Bronchus fibroblast of lung (primary cell): ENCODE data around the gene NDC1. TPM values are rescaled to one million over a fixed set of nuclear protein-coding genes. Genes with fewer than 3 reads are reported as not detected.

ENCODE experiments used
- total RNA-seq: library from RNA; depleted of rRNA; stranded (reverse); fragments of >200 nt; gene quantifications from 2 replicates; pipeline ENCODE4 v1.2.3, GENCODE V29; 2015

The NDC1 gene
- total RNA-seq: 32.3 and 35.3 TPM in 2 replicates

GRCh38 chr1:53837924-53838653 is at the start of gene NDC1:
Gene NDC1 (minus strand): TSS chr1:53838296. CDS start chr1:53838261, 35 bp downstream.

GRCh38 chr1:53739109-53739681 is 98.9 kb downstream of the NDC1 start, which contains the start of gene GLIS1:
Gene GLIS1 (minus strand): TSS chr1:53739164. CDS start chr1:53738064, 1,100 bp downstream.

Other genes starting within 250 kb of the NDC1 start
- 3.4 and 3.9 TPM in 2 replicates for gene GLIS1, start 99.1 kb downstream of the NDC1 start, total RNA-seq
- 20.5 and 28.2 TPM in 2 replicates for gene YIPF1, start 51.5 kb upstream of the NDC1 start, total RNA-seq
- not detected in 2 replicates for gene DIO1, start 55.9 kb upstream of the NDC1 start, total RNA-seq
- 33.6 and 34.8 TPM in 2 replicates for gene IFT25, start 107.4 kb upstream of the NDC1 start, total RNA-seq
- 29.4 and 33.6 TPM in 2 replicates for gene LRRC42, start 108.1 kb upstream of the NDC1 start, total RNA-seq
- gene LDLRAD1, start 179.9 kb upstream of the NDC1 start, total RNA-seq: not detected in 2 replicates
- gene TMEM59, start 214.9 kb upstream of the NDC1 start, total RNA-seq: 85.9 and 111 TPM in 2 replicates
- 2.4 and 3.0 TPM in 2 replicates for gene TCEANC2, start 215.3 kb upstream of the NDC1 start, total RNA-seq